A549 (cell line): Measurements from ENCODE around the gene ATM. TPM values are rescaled to one million over a fixed set of nuclear protein-coding genes. Genes with fewer than 3 reads are reported as not detected.

Experiments used
- ATAC-seq, 2 experiments: fragments of 200-7000 bp in 1 of 2; fragments of >200 bp in 1 of 2; cut with Nextera tagmentation in 1 of 2; cut with Tn5 transposase in 1 of 2; 3 replicates each; pipeline versions ENCODE4 v1.8.0 to v1.9.1; 2018 to 2020; ENCODE audit warnings: mild to moderate bottlenecking in 1 of 2, moderate library complexity in 1 of 2
- CTCF ChIA-PET: fragments of 300-600 bp; sonication (Branson Sonifier 250); formaldehyde crosslinking; extraction: SDS; loops from one replicate; lab custom pipeline; 2021; ENCODE audit warnings: antibody characterized with exemption, inconsistent platforms; lab: Yijun Ruan, JAX
- POLR2A ChIA-PET: fragments of 350-600 bp; formaldehyde crosslinking; extraction: SDS; loops from one replicate; lab custom pipeline; 2021; ENCODE audit warnings: antibody characterized with exemption, inconsistent platforms; lab: Yijun Ruan, JAX
- DNase-seq, 2 experiments: peaks; one replicate each; pipeline versions ENCODE4 v3.0.0 to v3.0.0-alpha.2; 2011 to 2016; ENCODE audit warnings: low read depth in 1 of 2, low spot score in 1 of 2
- FAIRE-seq: peaks from 2 replicates; lab custom pipeline; 2011; peaks lifted over from hg19 to GRCh38; lab: Jason Lieb, UNC
- H3K27ac ChIP-seq, 2 experiments: fragments of >200 bp; sonication (Bioruptor Twin); formaldehyde crosslinking; 3 replicates each; pipeline ENCODE4 v1.5.1; 2016 to 2017
- H3K4me1 ChIP-seq: fragments of >200 bp; sonication (Bioruptor Twin); formaldehyde crosslinking; 3 replicates; pipeline ENCODE4 v1.6.1; 2016
- H3K4me2 ChIP-seq: fragments of >200 bp; sonication (Bioruptor Twin); formaldehyde crosslinking; 3 replicates; pipeline ENCODE4 v1.6.1; 2016
- H3K4me3 ChIP-seq: fragments of >200 bp; sonication (Bioruptor Twin); formaldehyde crosslinking; 3 replicates; pipeline ENCODE4 v1.5.1; 2016
- H3K9me3 ChIP-seq: fragments of >200 bp; sonication (Bioruptor Twin); formaldehyde crosslinking; 3 replicates; pipeline ENCODE4 v1.6.1; 2016
- CBX2 ChIP-seq: fragments of 200-600 bp; sonication (generic); IDR thresholded peaks from 2 replicates; pipeline ENCODE4 v1.6.1; 2016; ENCODE audit warnings: low read depth, mild to moderate bottlenecking, borderline replicate concordance
- CEBPB ChIP-seq, 2 experiments: fragments of >200 bp in 1 of 2; sonication (Bioruptor Twin) in 1 of 2; formaldehyde crosslinking in 1 of 2; IDR thresholded peaks; 2 replicates each; pipeline ENCODE4 v1.6.1; 2012 to 2016
- CHD2 ChIP-seq: fragments of 150-350 bp; IDR thresholded peaks from 2 replicates; pipeline ENCODE4 v1.6.1; 2014; ENCODE audit warnings: low read length; ENCODE audit not compliant: partially characterized antibody
- CHD4 ChIP-seq: fragments of 200-600 bp; sonication (generic); IDR thresholded peaks from 2 replicates; pipeline ENCODE4 v1.6.1; 2016; ENCODE audit warnings: antibody characterized with exemption, mild to moderate bottlenecking, borderline replicate concordance
- E2F6 ChIP-seq: IDR thresholded peaks from 2 replicates; pipeline ENCODE4 v1.6.1; 2012; ENCODE audit warnings: low read depth, borderline replicate concordance
- EHMT2 ChIP-seq: fragments of 200-600 bp; sonication (generic); IDR thresholded peaks from 2 replicates; pipeline ENCODE4 v1.6.1; 2016; ENCODE audit warnings: antibody characterized with exemption, low read depth, mild to moderate bottlenecking, moderate library complexity
- ELK1 ChIP-seq: fragments of 150-350 bp; IDR thresholded peaks from 2 replicates; pipeline ENCODE4 v1.6.1; 2014; ENCODE audit warnings: low read depth, mild to moderate bottlenecking, low read length
- ESRRA ChIP-seq: fragments of 150-350 bp; IDR thresholded peaks from 2 replicates; pipeline ENCODE4 v1.6.1; 2014; ENCODE audit warnings: mild to moderate bottlenecking, low read length, borderline replicate concordance
- HEYL ChIP-seq: fragments of 250-450 bp; sonication (Bioruptor Pico); IDR thresholded peaks from 2 replicates; pipeline ENCODE4 v1.8.0; 2021; ENCODE audit warnings: mild to moderate bottlenecking, moderate library complexity
- HOXA7 ChIP-seq: fragments of 250-450 bp; sonication (Bioruptor Pico); IDR thresholded peaks from 2 replicates; pipeline ENCODE4 v1.5.0; 2020; ENCODE audit warnings: mild to moderate bottlenecking, moderate library complexity
- PHF8 ChIP-seq: fragments of 200-600 bp; sonication (generic); IDR thresholded peaks from 2 replicates; pipeline ENCODE4 v1.6.1; 2016; ENCODE audit warnings: low read depth, mild to moderate bottlenecking, antibody characterized with exemption, moderate library complexity, borderline replicate concordance
- RAD21 ChIP-seq, 2 experiments: fragments of >200 bp in 1 of 2; sonication (Bioruptor Twin) in 1 of 2; formaldehyde crosslinking in 1 of 2; IDR thresholded peaks in 1 of 2; conservative IDR thresholded peaks in 1 of 2; 2 replicates in 1 of 2; 3 replicates in 1 of 2; pipeline ENCODE4 v1.6.1; 2012 to 2018; ENCODE audit warnings: inconsistent platforms in 1 of 2
- RFX5 ChIP-seq: fragments of 450-650 bp; IDR thresholded peaks from 2 replicates; pipeline ENCODE4 v1.7.1; 2014; ENCODE audit warnings: antibody characterized with exemption, mild to moderate bottlenecking, moderate library complexity
- ZC3H11A ChIP-seq: fragments of 450-650 bp; IDR thresholded peaks from 2 replicates; pipeline ENCODE4 v1.6.1; 2014; ENCODE audit warnings: antibody characterized with exemption, mild to moderate bottlenecking
- WGBS: methylation state at CpG from one replicate; pipeline ENCODE4 v1.1.6; 2017; ENCODE audit errors: missing lambda C conversion rate; 5-methylcytosine and 5-hydroxymethylcytosine counted together
- polyA plus RNA-seq, 4 experiments: library from polyadenylated mRNA; depleted of rRNA in 3 of 4; stranded (reverse); fragments of >200 nt; fragmentation: RNase III in 1 of 4; extraction: RNeasy Plus Mini Kit Qiagen cat#74134 plus additional on column Dnase treatment in 1 of 4; gene quantifications; 2 replicates in 3 of 4; 3 replicates in 1 of 4; pipeline ENCODE4 v1.2.3, GENCODE V29; 2011 to 2017

The ATM gene
- polyA plus RNA-seq, 2 of the 4 experiments (the other 2 are of a cell fraction): 15.6 to 40.4 TPM

- WGBS: under 1% methylated on average over 29 of the region's 29 CpGs
- Histone ChIP-seq H3K4me2 (peak overlapping the region; percentile 67), H3K9me3 (no peaks in the 10 kb centered on the region), H3K4me1 (peaks cover 23% of the 10 kb centered on the region; the same call in 2 of the 3 replicates), H3K4me3 (peak overlapping the region; percentile 69), H3K27ac (peak overlapping the region; percentile 73 to 90)
- DNase-seq: no peak
- FAIRE-seq: no peak
- POLR2A ChIA-PET: interaction anchor here (0.5 to 0.6 kb wide), 3 partner anchors 30 to 411 kb away, joined by 3 to 4 read pairs (median 3); no protein-coding TSS in a partner anchor
- CTCF ChIA-PET: interaction anchor here (1.8 to 2.4 kb wide), 2 partner anchors 428 to 432 kb away, joined by 6 to 8 read pairs; no protein-coding TSS in a partner anchor
- 0 out of 2 replicates have a peak, but pooled peaks have one; percentile 44 for TF ChIP-seq E2F6
- TF ChIP-seq HOXA7 (CRISPR knock-in tag): 0 out of 2 replicates have a peak, but pooled peaks have one; percentile 27
- no peak for TF ChIP-seq ELK1
- ATAC-seq: no peak; a peak in 2 of 6 replicates
Observed at GRCh38 chr11:108221911-108222573, 825 bp upstream of the ATM start.

GRCh38 chr11:108223348-108224149 is 682 bp downstream of the ATM start:
- CTCF ChIA-PET: interaction anchor here (0.6 to 2.4 kb wide), 5 partner anchors 8 to 433 kb away, joined by 3 to 9 read pairs (median 6); no protein-coding TSS in a partner anchor
- 12% methylated on average over 20 of the region's 20 CpGs for WGBS
- DNase-seq (no peak), FAIRE-seq (no peak), ATAC-seq (no peak)
- Histone ChIP-seq H3K9me3 (no peaks in the 10 kb centered on the region), H3K4me3 (peak overlapping the region; percentile 78), H3K27ac (peak overlapping the region; percentile 94 to 96), H3K4me1 (peaks cover 23% of the 10 kb centered on the region; the same call in 2 of the 3 replicates), H3K4me2 (peak overlapping the region; percentile 82)
- TF ChIP-seq CHD4: no peak
- 0 out of 2 replicates have a peak, but pooled peaks have one; percentile 2 for TF ChIP-seq PHF8
- POLR2A ChIA-PET: interaction anchor here (0.5 kb wide), 1 partner anchor 103 kb away, joined by 3 read pairs; no protein-coding TSS in a partner anchor

GRCh38 chr11:108224366-108224765 is 1.5 kb downstream of the ATM start:
- Histone ChIP-seq H3K4me2 (peak overlapping the region; percentile 82), H3K4me3 (peak overlapping the region; percentile 78), H3K4me1 (peaks cover 23% of the 10 kb centered on the region; the same call in 2 of the 3 replicates), H3K27ac (peak overlapping the region; percentile 94 to 96; a peak in 2 of 6 replicates), H3K9me3 (no peaks in the 10 kb centered on the region)
- ChIA-PET CTCF (interaction anchor here (2.4 kb wide), 1 partner anchor 426 kb away, joined by 8 read pairs; no protein-coding TSS in a partner anchor), POLR2A (no interaction called here)
- 85% methylated on average over 4 of the region's 4 CpGs for WGBS
- TF ChIP-seq RAD21 (conservative IDR thresholded peaks at IDR 0.05 in 1 of 2, IDR thresholded peaks at IDR 0.05 in 1 of 2): no peak
- no peak for TF ChIP-seq HOXA7 (CRISPR knock-in tag)
- TF ChIP-seq CHD2: no peak
- TF ChIP-seq EHMT2: no peak
- TF ChIP-seq CBX2: no peak
- no peak for TF ChIP-seq RFX5
- no peak for TF ChIP-seq CEBPB (IDR thresholded peaks at IDR 0.05)
- TF ChIP-seq ELK1: no peak
- no peak for TF ChIP-seq ESRRA
- TF ChIP-seq HEYL (CRISPR knock-in tag): no peak
- no peak for TF ChIP-seq ZC3H11A
- FAIRE-seq (no peak), DNase-seq (no peak), ATAC-seq (no peak)
